Activated CD4-positive, alpha-beta T cell treated with anti-CD3 and anti-CD28 coated beads, Interleukin-2, amount 10 ng/mL, durations not matched to agents 24 days and 14 days (primary cell): ENCODE measurements around the gene CDC42SE2. TPM values are rescaled to one million over a fixed set of nuclear protein-coding genes. Genes with fewer than 3 reads are reported as not detected.
"Not testable (repeated sequence)": the region's sequence is repeated elsewhere in the genome, so short reads cannot be mapped to it uniquely, and the experiment has no call there.

Source experiments
- DNase-seq: peaks from one replicate; pipeline ENCODE4 v3.0.0; 2022
- H3K27ac Mint-ChIP-seq: one replicate; pipeline ENCODE4 v1.8.0; 2022; ENCODE audit warnings: mild to moderate bottlenecking, mixed read lengths
- H3K27me3 Mint-ChIP-seq: one replicate; pipeline ENCODE4 v1.8.0; 2022; ENCODE audit warnings: mixed read lengths
- H3K36me3 Mint-ChIP-seq: one replicate; pipeline ENCODE4 v1.8.0; 2022; ENCODE audit warnings: low read depth, mild to moderate bottlenecking, mixed read lengths
- H3K4me1 Mint-ChIP-seq: one replicate; pipeline ENCODE4 v1.8.0; 2021; ENCODE audit warnings: mixed read lengths
- H3K4me3 Mint-ChIP-seq: one replicate; pipeline ENCODE4 v1.8.0; 2022; ENCODE audit warnings: mild to moderate bottlenecking, moderate library complexity, mixed read lengths
- H3K9me3 Mint-ChIP-seq: one replicate; pipeline ENCODE4 v1.8.0; 2021; ENCODE audit warnings: mixed read lengths
- intact Hi-C: fragments of 100-400 bp; cut with micrococcal nuclease; formaldehyde crosslinking; loops from one replicate; pipeline ENCODE4 v1.15.1; 2023
- total RNA-seq: library from RNA; stranded (reverse); gene quantifications from 2 replicates; pipeline ENCODE4 v1.2.3, GENCODE V29; 2022

Gene CDC42SE2
- total RNA-seq, 1 donor from 2014 or later: 96.2 TPM

DNA sequence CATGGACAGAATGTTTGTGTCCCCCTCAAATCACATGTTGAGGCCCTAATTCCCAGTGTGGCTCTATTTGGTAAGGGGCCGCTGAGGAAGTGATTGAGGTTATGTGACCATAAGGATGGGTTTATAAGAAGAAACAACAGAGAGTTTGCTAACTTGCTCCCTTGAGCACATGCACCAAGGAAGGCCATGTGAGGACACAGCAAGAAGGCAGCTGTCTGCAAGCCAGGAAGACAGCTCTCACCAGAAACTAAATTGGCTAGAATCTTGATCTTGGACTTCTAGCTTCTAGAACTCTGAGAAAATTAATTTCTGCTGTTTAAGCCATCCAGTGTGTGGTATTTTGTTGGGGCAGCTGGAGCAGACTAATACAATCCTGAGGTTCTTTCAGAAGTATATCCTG, 35.2 kb upstream of the CDC42SE2 start:
- no peak for DNase-seq
- intact Hi-C loops: no loop called here
- Mint-ChIP-seq H3K27ac (no peak overlapping the region), H3K27me3 (no peaks in the 10 kb centered on the region), H3K4me3 (no peak overlapping the region), H3K36me3 (no peaks in the 10 kb centered on the region), H3K4me1 (peaks cover 6% of the 10 kb centered on the region), H3K9me3 (no peaks in the 10 kb centered on the region)

DNA sequence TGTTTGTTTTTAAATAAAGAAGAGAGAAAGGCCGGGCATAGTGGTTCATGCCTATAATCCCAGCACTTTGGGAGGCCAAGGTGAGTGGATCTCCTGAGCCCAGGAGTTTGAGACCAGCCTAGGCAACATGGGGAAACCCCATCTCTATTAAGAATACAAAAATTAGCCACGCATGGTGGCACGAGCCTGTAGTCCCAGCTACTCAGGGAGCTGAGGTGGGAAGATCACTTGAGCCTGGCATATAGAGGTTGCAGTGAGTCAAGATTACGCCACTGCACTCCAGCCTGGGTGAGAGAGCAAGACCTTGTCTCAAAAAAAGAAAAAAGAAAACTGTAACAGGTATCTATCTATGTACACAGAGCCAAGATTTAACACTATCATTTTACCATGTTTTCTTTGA, 34.2 kb upstream of the CDC42SE2 start:
- H3K36me3 Mint-ChIP-seq: no peaks in the 10 kb centered on the region
- no peak for DNase-seq
- H3K4me1 Mint-ChIP-seq: peaks cover 6% of the 10 kb centered on the region
- H3K27me3 Mint-ChIP-seq: no peaks in the 10 kb centered on the region
- intact Hi-C loops: no loop called here
- H3K9me3 Mint-ChIP-seq: no peaks in the 10 kb centered on the region
- H3K27ac Mint-ChIP-seq: no peak overlapping the region
- no peak overlapping the region for H3K4me3 Mint-ChIP-seq

DNA sequence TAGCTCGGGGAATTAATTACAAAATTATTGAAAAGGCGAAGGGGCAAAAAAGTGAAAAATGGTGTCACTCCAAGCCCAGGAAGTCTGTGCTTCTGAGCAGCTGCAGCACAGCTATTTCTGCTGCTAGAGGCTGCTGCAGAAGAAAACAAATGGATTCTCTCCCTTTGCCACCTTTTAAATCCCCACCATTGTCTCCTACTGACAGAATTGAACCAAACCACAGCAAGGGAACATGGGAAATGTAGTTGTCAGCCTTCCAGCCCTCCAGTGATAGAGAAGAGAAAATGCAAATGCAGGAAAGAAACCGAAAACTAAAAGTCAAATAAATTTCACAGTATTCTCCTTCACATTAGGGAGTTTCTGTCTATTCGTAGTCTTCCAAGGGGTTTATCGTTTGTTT, 33.4 kb upstream of the CDC42SE2 start:
- no peak for DNase-seq
- Mint-ChIP-seq H3K4me1 (peaks cover 6% of the 10 kb centered on the region), H3K27ac (no peak overlapping the region), H3K4me3 (no peak overlapping the region), H3K9me3 (no peaks in the 10 kb centered on the region), H3K36me3 (no peaks in the 10 kb centered on the region), H3K27me3 (no peaks in the 10 kb centered on the region)
- intact Hi-C loops: no loop called here

DNA sequence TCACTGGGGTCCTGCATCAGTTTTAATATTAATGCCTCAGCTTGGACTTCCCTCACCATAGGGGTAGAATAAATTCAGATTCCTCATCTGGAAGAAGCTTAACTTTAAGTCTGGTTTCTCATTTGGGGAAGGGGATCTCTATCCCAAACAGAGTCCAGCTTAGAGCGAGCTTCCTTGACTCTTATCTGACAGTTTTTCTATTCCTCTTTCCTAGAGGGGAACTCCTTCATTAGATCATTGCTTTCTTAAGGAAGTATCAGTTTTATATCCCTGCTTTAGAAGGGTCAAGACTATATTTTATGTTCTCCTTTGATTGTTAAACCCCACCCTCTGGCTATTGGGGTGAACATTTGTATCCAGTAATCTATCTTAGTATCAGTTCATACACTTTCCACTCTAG, 24.2 kb upstream of the CDC42SE2 start:
- peaks cover 5% of the 10 kb centered on the region for H3K36me3 Mint-ChIP-seq
- intact Hi-C loops: no loop called here
- no peak for DNase-seq
- no peaks in the 10 kb centered on the region for H3K27me3 Mint-ChIP-seq
- no peak overlapping the region for H3K27ac Mint-ChIP-seq
- H3K4me1 Mint-ChIP-seq: peaks cover 7% of the 10 kb centered on the region
- no peak overlapping the region for H3K4me3 Mint-ChIP-seq
- no peaks in the 10 kb centered on the region for H3K9me3 Mint-ChIP-seq

DNA sequence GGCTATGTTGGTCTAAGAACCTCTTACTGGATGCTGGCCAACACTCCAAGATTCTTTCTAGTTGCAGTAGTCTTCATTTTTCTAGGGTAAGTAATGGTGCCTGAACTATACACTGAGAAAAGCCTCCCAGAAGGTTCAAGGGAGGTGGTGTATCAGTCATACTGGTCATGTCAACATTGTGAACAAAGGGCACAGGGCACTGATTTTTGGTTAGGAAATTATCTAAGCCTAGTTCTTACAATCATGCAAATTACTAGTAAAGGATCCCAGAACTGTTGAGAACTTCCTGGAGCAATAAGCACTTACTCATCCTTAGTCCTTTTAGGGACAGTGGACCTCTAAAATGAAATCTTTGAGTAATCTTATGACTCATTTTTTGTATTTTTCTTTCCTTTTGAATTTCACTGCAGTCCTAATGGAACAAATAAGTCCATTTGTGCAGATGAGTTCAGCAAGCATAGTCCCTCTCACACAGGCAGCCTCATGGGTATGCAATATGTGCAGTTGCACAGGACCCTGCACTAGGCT, 21.1 kb upstream of the CDC42SE2 start:
- intact Hi-C loops: loop anchor here (1.0 to 2.0 kb wide), 2 partner anchors 10 to 34 kb away; no protein-coding TSS in a partner anchor

GRCh38 chr5:131245312-131245711, 18.5 kb upstream of the CDC42SE2 start:
- Mint-ChIP-seq H3K9me3 (no peaks in the 10 kb centered on the region), H3K4me3 (no peak overlapping the region), H3K4me1 (peaks cover 16% of the 10 kb centered on the region), H3K27ac (no peak overlapping the region), H3K36me3 (peaks cover 14% of the 10 kb centered on the region), H3K27me3 (no peaks in the 10 kb centered on the region)
- intact Hi-C loops: no loop called here
- no peak for DNase-seq

More for the DNA sequence above, 21.1 kb upstream of the CDC42SE2 start:
- Mint-ChIP-seq H3K27ac (no peak overlapping the region), H3K4me3 (no peak overlapping the region), H3K36me3 (peaks cover 14% of the 10 kb centered on the region), H3K27me3 (no peaks in the 10 kb centered on the region), H3K9me3 (no peaks in the 10 kb centered on the region), H3K4me1 (peaks cover 7% of the 10 kb centered on the region)
- no peak for DNase-seq

DNA sequence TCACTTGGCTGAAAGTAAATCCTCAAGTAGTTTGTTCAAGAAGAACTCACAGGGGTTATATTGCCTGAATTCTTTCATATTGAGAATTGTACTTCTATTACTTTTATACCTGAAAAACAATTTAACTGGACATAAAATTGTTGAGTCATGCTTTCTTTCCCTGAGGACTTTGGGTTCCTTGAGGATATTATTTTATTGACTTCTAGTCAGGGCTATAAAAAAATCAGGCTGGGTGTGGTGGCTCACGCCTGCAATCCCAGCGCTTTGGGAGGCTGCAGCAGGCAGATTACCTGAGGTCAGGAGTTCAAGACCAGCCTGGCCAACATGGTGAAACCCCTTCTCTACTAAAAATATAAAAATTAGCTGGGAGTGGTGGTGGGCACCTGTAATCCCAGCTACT, 17.9 kb upstream of the CDC42SE2 start:
- Mint-ChIP-seq H3K36me3 (peaks cover 14% of the 10 kb centered on the region), H3K9me3 (no peaks in the 10 kb centered on the region), H3K27me3 (no peaks in the 10 kb centered on the region), H3K27ac (no peak overlapping the region), H3K4me3 (no peak overlapping the region), H3K4me1 (peaks cover 20% of the 10 kb centered on the region)
- intact Hi-C loops: no loop called here
- DNase-seq: no peak

DNA sequence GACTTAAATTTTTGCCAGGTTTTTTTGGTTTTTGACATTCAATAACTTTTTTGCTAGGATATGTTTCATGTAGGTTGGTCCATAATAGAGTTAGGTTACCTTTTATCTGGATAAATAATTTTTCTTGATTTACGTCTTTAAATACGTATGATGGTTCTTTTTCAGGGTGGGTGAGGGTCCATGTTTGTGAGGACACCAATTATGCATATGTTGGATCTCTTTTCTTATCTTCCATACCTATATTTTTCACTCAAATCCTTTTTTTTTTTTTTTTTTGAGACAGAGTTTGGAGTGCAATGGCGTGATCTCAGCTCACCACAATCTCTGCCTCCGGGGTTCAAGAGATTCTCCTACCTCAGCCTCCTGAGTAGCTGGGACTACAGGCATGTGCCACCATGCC, 17.3 kb upstream of the CDC42SE2 start:
- peaks cover 24% of the 10 kb centered on the region for H3K4me1 Mint-ChIP-seq
- H3K27me3 Mint-ChIP-seq: no peaks in the 10 kb centered on the region
- intact Hi-C loops: no loop called here
- peaks cover 13% of the 10 kb centered on the region for H3K36me3 Mint-ChIP-seq
- no peak for DNase-seq
- H3K27ac Mint-ChIP-seq: no peak overlapping the region
- H3K4me3 Mint-ChIP-seq: no peak overlapping the region
- no peaks in the 10 kb centered on the region for H3K9me3 Mint-ChIP-seq

DNA sequence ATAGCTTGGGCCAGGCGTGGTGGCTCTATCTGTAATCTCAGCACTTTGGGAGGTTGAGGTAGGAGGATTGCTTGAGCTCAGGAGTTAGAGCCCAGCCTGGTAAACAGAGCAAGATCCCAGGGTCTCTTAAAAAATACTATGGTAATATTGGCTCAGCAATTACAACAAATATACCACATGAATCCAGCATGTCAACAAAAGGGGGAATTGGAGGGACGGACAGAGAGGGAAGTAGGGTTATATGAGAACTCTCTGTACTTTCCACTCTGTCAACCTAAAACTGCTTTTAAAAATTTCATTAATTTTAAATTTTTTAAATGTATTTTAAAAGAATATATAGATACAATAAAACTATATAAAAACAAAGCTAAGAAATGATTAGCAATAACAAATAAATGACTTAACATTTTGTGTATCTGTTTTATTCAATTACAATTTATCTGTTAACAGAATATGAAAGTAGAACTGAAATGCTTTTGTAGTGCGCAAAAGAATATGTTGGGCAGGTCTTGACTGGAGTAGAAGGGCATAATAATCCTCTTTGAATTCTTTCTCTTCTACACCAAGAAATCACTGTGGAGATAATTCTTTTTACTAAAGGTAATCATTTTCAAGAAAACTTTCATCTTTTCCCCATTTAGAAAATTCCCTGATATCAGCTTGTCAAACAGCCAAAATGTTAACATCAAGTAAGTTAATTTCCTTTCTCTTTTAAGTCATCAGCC, 12.9 kb upstream of the CDC42SE2 start:
- Mint-ChIP-seq H3K9me3 (no peaks in the 10 kb centered on the region), H3K4me3 (peak overlapping the region; percentile 74), H3K36me3 (peaks cover 7% of the 10 kb centered on the region), H3K27me3 (no peaks in the 10 kb centered on the region), H3K4me1 (peaks cover 40% of the 10 kb centered on the region), H3K27ac (peak overlapping the region; percentile 94)
- no peak for DNase-seq
- intact Hi-C loops: loop anchor here (5.0 to 10.0 kb wide), 2 partner anchors 36 to 854 kb away; no protein-coding TSS in a partner anchor

DNA sequence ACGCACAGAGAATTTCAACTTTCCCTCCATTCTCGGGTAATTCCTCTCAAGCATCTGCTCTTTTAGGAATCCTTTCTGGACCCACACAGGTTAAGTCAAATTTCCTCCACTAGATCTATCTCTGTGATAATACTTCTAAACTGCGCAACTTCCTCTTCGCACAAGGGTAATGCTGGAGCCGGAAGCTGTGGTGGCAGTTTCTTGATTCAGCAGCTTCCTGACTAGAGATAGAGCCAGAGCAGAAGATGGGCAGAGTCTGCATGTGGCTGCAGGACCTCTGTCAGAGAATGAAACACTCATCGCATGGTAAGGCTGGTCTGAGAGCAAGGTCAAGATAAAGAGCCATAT, 11.1 kb upstream of the CDC42SE2 start:
- Mint-ChIP-seq H3K4me1 (peaks cover 55% of the 10 kb centered on the region), H3K36me3 (peaks cover 10% of the 10 kb centered on the region), H3K4me3 (peak overlapping the region; percentile 85), H3K9me3 (no peaks in the 10 kb centered on the region), H3K27me3 (no peaks in the 10 kb centered on the region), H3K27ac (peak overlapping the region; percentile 96)
- peak; percentile 94 for DNase-seq
- intact Hi-C loops: loop anchor here (1.0 to 10.0 kb wide), 6 partner anchors 9 to 852 kb away; partner anchors contain the start of gene LYRM7

DNA sequence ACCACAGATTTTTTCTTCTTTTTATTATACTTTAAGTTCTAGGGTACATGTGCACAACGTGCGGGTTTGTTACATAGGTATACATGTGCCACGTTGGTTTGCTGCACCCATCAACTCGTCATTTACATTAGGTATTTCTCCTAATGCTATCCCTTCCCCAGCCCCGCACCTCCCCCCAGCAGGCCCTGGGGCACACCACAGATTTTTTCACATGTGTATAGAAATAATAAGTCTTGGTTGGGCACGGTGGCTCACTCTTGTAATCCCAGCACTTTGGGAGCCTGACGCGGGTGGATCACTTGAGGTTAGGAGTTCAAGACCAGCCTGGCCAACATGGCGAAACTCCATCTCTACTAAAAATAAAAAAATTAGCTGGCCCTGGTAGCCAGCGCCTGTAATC, 9.8 kb upstream of the CDC42SE2 start:
- H3K27ac Mint-ChIP-seq: peak overlapping the region; percentile 90
- H3K27me3 Mint-ChIP-seq, H3K9me3 Mint-ChIP-seq: not testable (repeated sequence)
- H3K4me3 Mint-ChIP-seq: peak overlapping the region; percentile 85
- intact Hi-C loops: loop anchor here (1.0 to 10.0 kb wide), 3 partner anchors 9 to 851 kb away; no protein-coding TSS in a partner anchor
- H3K36me3 Mint-ChIP-seq: peaks cover 18% of the 10 kb centered on the region
- peak; percentile 64 for DNase-seq
- H3K4me1 Mint-ChIP-seq: peaks cover 68% of the 10 kb centered on the region

- no peaks in the 10 kb centered on the region for H3K27me3 Mint-ChIP-seq
- peaks cover 69% of the 10 kb centered on the region for H3K4me1 Mint-ChIP-seq
- peak overlapping the region; percentile 90 for H3K27ac Mint-ChIP-seq
- H3K36me3 Mint-ChIP-seq: peaks cover 22% of the 10 kb centered on the region
- H3K9me3 Mint-ChIP-seq: no peaks in the 10 kb centered on the region
- peak overlapping the region; percentile 85 for H3K4me3 Mint-ChIP-seq
- DNase-seq: no peak
- intact Hi-C loops: loop anchor here (1.0 to 10.0 kb wide), 3 partner anchors 9 to 850 kb away; no protein-coding TSS in a partner anchor
Measured at GRCh38 chr5:131254741-131255140, 9.1 kb upstream of the CDC42SE2 start.

DNA sequence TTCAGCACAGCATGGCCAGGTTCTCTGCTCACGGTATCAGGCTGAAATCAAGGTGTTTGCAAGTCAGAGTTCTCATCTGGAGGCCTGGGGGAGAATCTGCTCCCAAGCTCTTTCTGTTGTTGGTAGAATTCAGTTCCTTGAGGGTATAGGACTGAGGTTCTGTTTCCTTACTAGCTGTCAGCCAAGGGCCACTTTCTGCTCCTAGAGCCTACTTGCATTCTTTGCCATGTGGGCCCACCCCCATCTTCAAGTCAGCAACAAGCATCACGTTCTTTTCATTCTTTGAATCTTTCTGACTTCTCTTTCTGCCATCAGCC, 7.4 kb upstream of the CDC42SE2 start:
- H3K27me3 Mint-ChIP-seq: no peaks in the 10 kb centered on the region
- no peaks in the 10 kb centered on the region for H3K9me3 Mint-ChIP-seq
- intact Hi-C loops: loop anchor here (10.0 kb wide), 1 partner anchor 848 kb away; no protein-coding TSS in a partner anchor
- peak overlapping the region; percentile 84 for H3K27ac Mint-ChIP-seq
- peaks cover 60% of the 10 kb centered on the region for H3K4me1 Mint-ChIP-seq
- peaks cover 22% of the 10 kb centered on the region for H3K36me3 Mint-ChIP-seq
- DNase-seq: peak; percentile 66
- H3K4me3 Mint-ChIP-seq: peak overlapping the region; percentile 68

GRCh38 chr5:131258733-131259132, 5.1 kb upstream of the CDC42SE2 start:
- intact Hi-C loops: loop anchor here (10.0 kb wide), 1 partner anchor 846 kb away; no protein-coding TSS in a partner anchor
- H3K27me3 Mint-ChIP-seq: no peaks in the 10 kb centered on the region
- H3K4me3 Mint-ChIP-seq: peak overlapping the region; percentile 68
- H3K27ac Mint-ChIP-seq: peak overlapping the region; percentile 84
- peaks cover 58% of the 10 kb centered on the region for H3K4me1 Mint-ChIP-seq
- peak; percentile 54 for DNase-seq
- H3K36me3 Mint-ChIP-seq: peaks cover 27% of the 10 kb centered on the region
- H3K9me3 Mint-ChIP-seq: no peaks in the 10 kb centered on the region
